ENCODE data around the gene CCNY. TPM values are rescaled to one million over a fixed set of nuclear protein-coding genes. Genes with fewer than 3 reads are reported as not detected.

Gene CCNY
- polyA plus RNA-seq, 1 donor, result 111 TPM

DNA sequence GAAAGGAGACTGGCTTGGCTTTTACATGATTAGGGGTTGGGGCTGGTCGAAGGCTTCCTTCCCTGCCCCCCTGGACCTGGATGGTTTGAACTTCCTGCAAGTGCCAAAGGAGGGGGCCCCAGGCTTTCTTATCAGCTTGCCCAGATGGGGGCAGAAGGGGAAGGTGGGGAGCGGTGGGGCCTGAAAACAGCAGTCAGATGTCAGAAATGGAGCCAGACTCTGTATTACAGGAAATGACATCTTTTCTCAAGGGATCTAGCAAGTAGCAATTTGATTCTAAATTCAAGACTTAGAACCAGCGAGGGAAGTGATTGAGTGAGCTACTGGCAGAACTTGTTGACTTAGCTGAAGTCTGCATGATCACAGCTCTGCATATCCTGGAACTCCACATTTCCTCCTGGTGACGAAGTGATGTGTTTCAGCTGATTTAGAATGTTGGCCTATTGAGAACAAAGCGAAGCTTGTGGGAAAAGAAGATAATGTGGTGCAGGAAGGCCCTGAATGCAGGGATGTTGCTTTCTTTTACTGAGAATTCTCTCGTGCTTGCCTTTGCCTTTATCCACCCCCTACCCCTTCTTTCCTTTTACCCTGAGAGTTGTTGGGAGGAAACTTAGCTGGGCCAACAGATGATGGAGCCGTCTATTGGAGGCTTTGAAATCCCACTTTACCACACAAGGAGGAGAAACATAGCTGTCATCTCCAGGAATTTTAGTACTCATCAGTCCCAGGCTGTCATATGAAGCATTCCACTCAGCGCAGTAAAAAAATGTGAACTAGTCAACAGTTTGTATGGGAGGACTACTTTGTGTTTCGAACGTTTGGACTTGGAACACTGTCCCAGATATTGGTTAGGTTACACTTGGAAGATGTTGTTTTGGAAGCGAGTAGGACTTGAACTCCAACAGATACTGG lies 43.2 kb downstream of the CCNY start:
- DNase-seq, result peak; percentile 46

- no peak for DNase-seq
These were observed 45.8 kb downstream of the CCNY start for GRCh38 chr10:35382096-35382495.

DNA sequence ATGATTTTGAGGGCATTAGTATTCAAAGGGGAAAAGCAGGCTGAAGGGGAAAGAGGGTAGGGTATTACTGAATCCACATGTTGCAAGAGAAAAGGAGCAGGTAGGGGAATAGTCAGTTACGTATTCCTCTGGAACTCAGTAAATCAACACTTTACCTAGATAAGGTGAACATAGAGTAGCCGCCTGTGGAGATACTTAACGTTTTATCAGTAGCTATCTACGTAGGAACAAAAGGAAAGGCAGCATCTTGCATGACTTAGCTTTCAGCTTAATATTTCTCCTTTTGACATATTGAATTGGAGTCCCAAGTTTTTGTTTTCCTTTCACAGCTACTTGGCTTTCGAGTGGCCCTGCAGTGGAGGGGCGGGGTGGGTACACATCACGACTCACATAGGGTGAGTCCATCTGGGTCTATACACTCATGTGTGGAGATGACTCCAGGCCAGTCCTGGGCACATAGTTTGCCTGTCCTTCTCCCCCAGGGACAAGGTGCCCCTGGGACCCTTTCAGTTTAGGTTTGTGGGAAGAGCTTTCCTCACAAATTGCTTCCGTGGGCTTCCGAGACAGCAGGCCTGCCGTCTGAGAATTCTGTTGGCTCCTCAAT lies 48.1 kb downstream of the CCNY start:
- no peak for DNase-seq

DNA sequence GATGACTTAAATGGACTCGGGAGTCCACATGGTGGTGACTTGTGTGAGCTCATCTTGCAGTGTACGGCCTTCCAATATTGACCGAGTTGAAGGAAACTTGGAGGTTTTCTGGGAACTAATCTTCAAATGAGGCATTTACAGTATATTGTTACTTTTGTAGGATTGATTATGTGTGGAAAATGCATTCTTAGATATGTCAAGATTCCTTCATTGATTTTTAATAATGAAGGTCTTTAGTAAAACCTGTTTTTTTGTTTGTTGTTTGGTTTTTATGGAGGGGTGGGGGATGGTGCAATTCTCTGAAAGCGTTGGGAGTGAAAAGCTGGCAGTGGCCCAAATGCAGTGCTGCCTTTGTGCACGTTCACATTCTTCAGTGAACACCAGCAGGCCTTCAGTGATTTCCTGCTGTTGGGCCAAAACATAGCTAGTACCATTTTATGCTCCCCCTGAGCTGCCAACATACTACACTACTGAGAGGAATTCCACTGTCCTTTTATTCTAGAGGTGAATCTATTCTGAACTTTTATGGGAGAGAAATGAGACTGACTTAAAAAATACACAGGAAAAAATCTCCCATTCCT lies 50.4 kb downstream of the CCNY start:
- DNase-seq, result peak; percentile 62

DNA sequence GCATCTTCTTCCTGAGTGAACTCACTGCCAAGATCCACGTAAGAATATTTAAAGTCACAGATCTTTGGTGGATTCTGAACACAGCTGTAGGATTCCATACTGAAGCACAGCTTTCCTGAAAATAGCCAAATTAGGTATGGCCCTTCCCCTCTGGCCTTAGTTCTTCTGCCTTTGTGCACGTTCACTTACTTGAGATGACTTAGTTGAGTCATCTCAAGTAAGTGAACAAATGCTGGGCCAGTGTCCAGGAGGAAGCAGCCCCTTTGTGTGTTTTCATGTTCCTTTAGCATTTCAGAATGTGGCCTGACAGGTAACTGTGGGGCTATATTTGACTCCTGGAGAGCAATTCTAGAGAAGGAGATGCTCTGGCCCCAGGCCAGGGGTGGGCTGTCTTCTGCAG lies 51.5 kb downstream of the CCNY start:
- no peak for DNase-seq

- DNase-seq, result no peak
These were observed 51.9 kb downstream of the CCNY start for GRCh38 chr10:35388197-35388596.

- DNase-seq, result no peak
These were observed 52.4 kb downstream of the CCNY start for GRCh38 chr10:35388682-35389081.

DNA sequence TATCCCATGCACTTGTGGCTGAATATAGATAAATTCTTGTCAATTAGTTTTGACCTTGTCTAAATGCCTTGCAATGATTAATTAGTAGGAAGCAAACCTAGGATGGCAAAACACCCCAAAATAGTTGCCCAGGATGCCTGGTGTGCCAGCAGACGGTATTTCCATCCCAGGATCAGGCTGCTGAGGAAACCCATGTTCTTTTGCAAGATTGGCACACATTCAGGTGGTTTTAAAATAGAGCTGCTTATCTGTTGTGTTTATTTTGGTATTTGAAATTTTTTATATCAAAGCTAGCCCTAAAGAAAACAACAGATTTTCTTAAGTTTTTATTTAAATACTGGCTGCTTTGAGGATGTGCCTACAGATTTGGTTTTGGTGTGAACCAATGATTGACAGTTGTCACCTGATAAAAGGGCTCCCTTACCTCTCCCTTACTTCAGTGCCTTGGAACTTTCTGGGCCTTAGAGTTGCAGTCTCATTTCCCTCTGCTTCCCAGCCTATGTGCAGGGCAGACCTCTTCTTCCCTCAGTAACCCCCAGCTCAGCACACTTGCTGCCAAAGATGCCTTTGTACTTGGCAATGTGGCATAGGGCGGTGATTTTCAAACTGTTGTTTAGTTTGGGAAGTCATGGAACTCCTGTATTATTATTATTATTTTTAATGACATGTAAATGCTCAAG lies 54.0 kb downstream of the CCNY start:
- no peak for DNase-seq

- no peak for DNase-seq
These were observed 54.5 kb downstream of the CCNY start for GRCh38 chr10:35390843-35391152.

DNA sequence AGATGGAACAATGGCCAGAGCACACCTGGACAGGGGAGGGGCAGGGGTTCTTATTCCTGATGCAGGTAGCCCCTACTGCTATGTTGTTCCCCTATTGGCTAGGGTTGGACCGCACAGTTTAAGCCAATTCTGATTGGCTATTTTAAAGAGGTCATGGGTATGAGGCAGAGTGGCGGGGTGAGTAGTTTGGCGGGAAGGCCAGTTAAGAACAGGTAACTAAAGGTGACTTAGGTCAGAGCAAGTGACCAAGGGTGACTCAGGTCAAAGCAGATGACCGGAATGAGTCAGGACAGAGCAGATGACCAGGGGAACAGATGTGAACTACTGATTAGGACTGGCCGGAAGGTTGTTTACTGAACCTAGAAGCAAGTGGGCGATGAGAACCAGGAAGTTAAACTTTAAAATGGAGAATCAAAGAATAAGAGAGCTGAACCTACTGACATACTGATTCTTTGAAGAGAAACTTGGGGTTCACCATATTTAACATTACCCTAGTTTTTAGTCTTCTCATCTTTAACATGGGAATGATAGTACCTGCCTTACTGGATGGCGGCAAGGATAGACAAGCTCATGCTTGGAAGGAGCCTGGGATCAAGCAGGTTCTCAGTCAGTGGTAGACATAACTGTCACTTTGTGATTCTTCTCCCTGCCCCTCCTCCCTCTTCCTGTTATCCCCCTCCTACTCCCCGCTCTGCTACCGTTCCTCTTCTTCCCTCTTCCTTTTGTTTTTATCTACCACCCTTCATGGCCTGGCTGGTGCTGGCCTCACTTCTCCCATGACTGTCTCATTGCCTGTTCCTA lies 55.0 kb downstream of the CCNY start:
- DNase-seq, result no peak

DNA sequence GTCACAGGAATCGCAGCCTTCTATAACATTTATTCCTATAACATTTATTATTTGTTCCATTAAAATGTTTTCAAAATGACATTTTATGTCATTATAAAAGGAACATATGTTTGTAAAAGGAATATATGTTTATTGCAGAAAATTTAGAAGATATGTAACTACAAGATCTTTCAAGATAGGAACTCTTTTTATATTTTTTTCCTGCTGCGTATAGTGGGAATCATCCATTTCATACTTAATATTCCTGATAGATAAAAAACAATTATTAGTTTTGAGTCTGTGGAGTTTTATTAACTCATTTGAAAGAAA lies 55.6 kb downstream of the CCNY start:
- DNase-seq, result no peak

- DNase-seq, result peak; percentile 32
These were observed 56.3 kb downstream of the CCNY start for GRCh38 chr10:35392482-35393228.

DNA sequence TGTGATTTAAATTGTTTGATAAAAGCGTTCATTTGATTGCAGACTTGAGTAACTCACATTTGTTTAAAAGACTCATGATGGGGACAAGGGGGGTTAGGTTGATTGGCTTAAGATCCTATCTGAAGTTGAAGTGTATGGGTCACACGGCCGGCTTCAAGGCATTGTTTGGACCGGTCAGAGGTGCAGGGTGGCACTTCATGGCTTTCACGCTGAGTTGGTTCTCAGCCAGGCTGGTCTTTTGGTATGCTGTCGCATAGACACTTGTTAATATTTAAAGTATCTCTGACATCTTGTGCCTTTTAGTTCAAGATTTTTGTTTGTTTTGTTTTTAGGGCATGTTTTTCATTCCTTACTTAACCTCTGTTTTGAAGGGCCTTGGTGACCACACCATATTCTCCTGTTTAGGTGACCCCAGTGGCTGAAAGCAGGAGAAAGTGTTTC lies 58.1 kb downstream of the CCNY start:
- DNase-seq, result no peak

DNA sequence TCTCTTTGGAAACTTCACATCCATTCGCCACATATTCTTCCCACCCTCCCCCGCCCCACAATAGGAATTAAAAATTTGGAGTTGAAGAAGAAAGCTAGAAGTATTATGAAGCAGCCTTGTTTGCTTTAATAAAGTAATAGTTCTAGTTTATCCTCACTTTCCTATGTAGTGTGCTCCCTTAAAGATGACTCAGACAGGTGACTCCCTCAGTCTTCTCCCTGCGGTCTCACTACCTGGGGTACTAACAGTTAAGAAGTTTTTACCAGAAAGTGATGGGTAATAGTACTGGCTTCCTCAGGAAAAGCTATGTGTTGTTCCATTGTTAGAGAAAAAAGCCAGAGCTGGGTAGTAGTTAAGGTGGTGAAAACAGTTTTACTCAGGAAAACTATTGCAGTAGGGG lies 58.6 kb downstream of the CCNY start:
- no peak for DNase-seq

GRCh38 chr10:35396560-35397434 lies 60.5 kb downstream of the CCNY start:
- DNase-seq, result no peak

- no peak for DNase-seq
These were observed 61.6 kb downstream of the CCNY start for GRCh38 chr10:35397953-35398352.

- no peak for DNase-seq
These were observed 62.0 kb downstream of the CCNY start for GRCh38 chr10:35398355-35398754.

- no peak for DNase-seq
These were observed 62.6 kb downstream of the CCNY start for GRCh38 chr10:35398908-35399307.

DNA sequence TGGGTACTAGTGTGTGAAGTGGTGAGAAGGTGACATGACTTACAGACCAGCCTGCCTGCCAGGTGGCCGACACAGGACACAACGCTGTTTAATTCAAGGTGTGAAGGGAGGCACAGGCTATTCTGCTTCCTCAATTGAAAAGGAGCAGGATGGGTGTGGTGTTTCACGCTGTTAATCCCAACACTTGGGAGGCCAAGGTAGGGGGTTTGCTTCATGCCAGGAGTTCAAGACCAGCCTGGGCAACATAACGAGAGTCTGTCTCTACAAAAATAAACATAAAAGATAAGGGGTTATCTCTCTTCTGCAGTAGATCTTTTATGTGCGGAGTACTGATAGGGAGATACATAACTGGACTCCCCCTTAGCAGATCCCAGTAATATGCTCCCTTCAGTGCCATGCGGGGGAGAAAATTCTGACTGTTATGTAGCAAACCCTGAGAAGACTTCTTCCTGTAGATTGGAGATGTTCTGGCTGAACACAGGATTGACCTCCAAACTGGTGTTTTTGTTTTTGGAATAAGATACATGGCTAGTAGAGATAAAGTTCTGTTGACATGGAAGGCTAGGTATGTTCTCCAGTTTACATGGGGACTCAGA lies 63.2 kb downstream of the CCNY start:
- no peak for DNase-seq
